HCT116 (cell line): Measurements from ENCODE around the gene PKDCC. TPM values are rescaled to one million over a fixed set of nuclear protein-coding genes. Genes with fewer than 3 reads are reported as not detected.
A peak's percentile ranks its signal among the peaks of the same experiment; 100 is the strongest.

Experiments
- ATAC-seq: fragments of 200-7000 bp; cut with Tn5 transposase; 2 replicates; pipeline ENCODE4 v1.9.1; 2020; ENCODE audit warnings: mild to moderate bottlenecking, moderate library complexity
- BruUV-seq: library from RNA; stranded (reverse); fragments of 400-500 nt; replicated peaks from 2 replicates; lab custom pipeline; 2021; lab: Mats Ljungman, UMichigan
- CTCF ChIA-PET: fragments of 300-600 bp; sonication (Branson Sonifier 250); formaldehyde crosslinking; loops from one replicate; lab custom pipeline; 2021; ENCODE audit warnings: antibody characterized with exemption; lab: Charles Lee
- POLR2A ChIA-PET: fragments of 300-600, 350-600 bp; sonication (Branson Sonifier 250); formaldehyde crosslinking; loops from one replicate; lab custom pipeline; 2021; ENCODE audit warnings: antibody characterized with exemption; lab: Charles Lee
- RAD21 ChIA-PET, 2 experiments: fragments of 300-600 bp; sonication (Branson Sonifier 250); formaldehyde crosslinking; loops; one replicate each; lab custom pipeline; 2023; ENCODE audit warnings: low total read pairs in 2 of 2; ENCODE audit not compliant: uncharacterized antibody in 2 of 2, unreplicated experiment in 2 of 2, low non-redundant PET in 1 of 2; lab: Charles Lee
- DNase-seq: peaks from one replicate; pipeline ENCODE4 v3.0.0-alpha.2; 2010; ENCODE audit warnings: low read depth, low spot score
- H2AFZ ChIP-seq: fragments of 200-600 bp; shearing (Covaris generic), sonication (generic); 2 replicates; pipeline ENCODE4 v1.6.1; 2017; ENCODE audit warnings: low read depth, mixed run types, mixed read lengths, antibody characterized with exemption, low read length; ENCODE audit not compliant: poor library complexity, severe bottlenecking
- H3K27ac ChIP-seq: 2 replicates; pipeline ENCODE4 v1.5.1; 2012; ENCODE audit warnings: low read depth, low read length
- H3K27me3 ChIP-seq: fragments of 200-600 bp; sonication (generic); 2 replicates; pipeline ENCODE4 v1.6.1; 2016; ENCODE audit warnings: mixed run types, low read length, mixed read lengths; ENCODE audit not compliant: insufficient read depth
- H3K36me3 ChIP-seq, 2 experiments: fragments of 200-500 bp in 1 of 2; fragments of 200-600 bp in 1 of 2; sonication (Bioruptor generic) in 1 of 2; sonication (generic) in 1 of 2; 2 replicates each; pipeline versions ENCODE4 v1.5.1 to v1.6.1; 2014 to 2016; ENCODE audit warnings: low read length in 2 of 2, inconsistent platforms in 1 of 2, mixed read lengths in 1 of 2, mixed run types in 1 of 2; ENCODE audit not compliant: insufficient read depth in 2 of 2, control insufficient read depth in 1 of 2
- H3K4me1 ChIP-seq, 2 experiments: fragments of 200-600 bp in 1 of 2; sonication (generic) in 1 of 2; 2 replicates each; pipeline versions ENCODE4 v1.5.1 to v1.6.1; 2012 to 2017; ENCODE audit warnings: low read length in 2 of 2, inconsistent platforms in 1 of 2, mild to moderate bottlenecking in 1 of 2, mixed read lengths in 1 of 2, mixed run types in 1 of 2, moderate library complexity in 1 of 2; ENCODE audit not compliant: insufficient read depth in 2 of 2, control insufficient read depth in 1 of 2
- H3K4me2 ChIP-seq: fragments of 200-600 bp; sonication (generic); 2 replicates; pipeline ENCODE4 v1.6.1; 2017; ENCODE audit warnings: mixed run types, low read length, mixed read lengths
- H3K4me3 ChIP-seq, 2 experiments: fragments of 200-600 bp in 1 of 2; sonication (generic) in 1 of 2; replicated peaks in 1 of 2; 2 replicates each; pipeline ENCODE4 v1.5.1; 2011 to 2016; ENCODE audit warnings: low read length in 2 of 2, control low read depth in 1 of 2, low read depth in 1 of 2, mild to moderate bottlenecking in 1 of 2, mixed read lengths in 1 of 2, mixed run types in 1 of 2
- H3K79me2 ChIP-seq: fragments of 200-600 bp; sonication (generic); 2 replicates; pipeline ENCODE4 v1.6.1; 2017; ENCODE audit warnings: mild to moderate bottlenecking, mixed run types, low read length, moderate library complexity, mixed read lengths; ENCODE audit not compliant: insufficient read depth
- H3K9ac ChIP-seq: fragments of 200-600 bp; sonication (generic); 2 replicates; pipeline ENCODE4 v1.6.1; 2016; ENCODE audit warnings: low read length, mixed read lengths
- H3K9me2 ChIP-seq: fragments of 200-600 bp; sonication (generic), shearing (Covaris generic); 2 replicates; pipeline ENCODE4 v1.6.1; 2017; ENCODE audit warnings: mixed run types, mild to moderate bottlenecking, moderate library complexity; ENCODE audit not compliant: insufficient read depth
- H3K9me3 ChIP-seq, 2 experiments: fragments of 200-500 bp in 1 of 2; fragments of 200-600 bp in 1 of 2; sonication (Bioruptor generic) in 1 of 2; sonication (generic) in 1 of 2; 2 replicates each; pipeline ENCODE4 v1.6.1; 2014 to 2017; ENCODE audit warnings: low read length in 2 of 2, mixed read lengths in 2 of 2, inconsistent platforms in 1 of 2, low read depth in 1 of 2, mild to moderate bottlenecking in 1 of 2, mixed run types in 1 of 2, moderate library complexity in 1 of 2; ENCODE audit not compliant: control insufficient read depth in 1 of 2, insufficient read depth in 1 of 2
- H4K20me1 ChIP-seq: fragments of 200-600 bp; sonication (generic), shearing (Covaris generic); 2 replicates; pipeline ENCODE4 v1.6.1; 2017; ENCODE audit warnings: mixed run types, mild to moderate bottlenecking, moderate library complexity; ENCODE audit not compliant: insufficient read depth
- CBX3 ChIP-seq: IDR thresholded peaks from 2 replicates; pipeline ENCODE4 v1.6.1; 2012; ENCODE audit warnings: low read depth
- CTCF ChIP-seq, 3 experiments: fragments of 200-600 bp in 1 of 3; sonication (generic) in 1 of 3; IDR thresholded peaks in 2 of 3; conservative IDR thresholded peaks in 1 of 3; 2 replicates each; pipeline ENCODE4 v1.5.1; 2012 to 2017; ENCODE audit warnings: low read depth in 2 of 3, low read length in 2 of 3, antibody characterized with exemption in 1 of 3, borderline replicate concordance in 1 of 3, control low read depth in 1 of 3, mild to moderate bottlenecking in 1 of 3, mixed read lengths in 1 of 3, mixed run types in 1 of 3, moderate library complexity in 1 of 3; ENCODE audit not compliant: insufficient read depth in 1 of 3
- JUND ChIP-seq: IDR thresholded peaks from 2 replicates; pipeline ENCODE4 v1.6.1; 2012
- RAD21 ChIP-seq: IDR thresholded peaks from 2 replicates; pipeline ENCODE4 v1.6.1; 2012; ENCODE audit warnings: low read depth, mild to moderate bottlenecking
- REST ChIP-seq: IDR thresholded peaks from 2 replicates; pipeline ENCODE4 v1.6.1; 2012; ENCODE audit warnings: low read depth
- YY1 ChIP-seq: IDR thresholded peaks from 2 replicates; pipeline ENCODE4 v1.6.1; 2011; ENCODE audit warnings: low read length, low read depth, moderate library complexity, mild to moderate bottlenecking; ENCODE audit not compliant: insufficient replicate concordance; ENCODE audit errors: extremely low read depth
- ZBTB33 ChIP-seq: IDR thresholded peaks from 2 replicates; pipeline ENCODE4 v1.6.1; 2011; ENCODE audit warnings: mild to moderate bottlenecking, low read length, moderate library complexity; ENCODE audit not compliant: insufficient replicate concordance; ENCODE audit errors: extremely low read depth
- ZFX ChIP-seq: fragments of 450-650 bp; IDR thresholded peaks from 2 replicates; pipeline ENCODE4 v1.6.1; 2017
- intact Hi-C: fragments of 100-400 bp; cut with micrococcal nuclease; formaldehyde crosslinking; loops from 2 replicates; pipeline ENCODE4 v1.10.0; 2022
- total RNA-seq: library from RNA; stranded (reverse); gene quantifications from one replicate; pipeline ENCODE4 v1.2.1, GENCODE V29; 2021; ENCODE audit not compliant: unreplicated experiment

Gene PKDCC
- total RNA-seq, 1 experiment from 2014 or later: 0.84 TPM

GRCh38 chr2:42087857-42088195 lies 40.0 kb downstream of the PKDCC start (continued):
- TF ChIP-seq ZBTB33 (no peak), JUND (no peak), YY1 (no peak), REST (no peak)
- TF ChIP-seq, all 23 proteins: peak for 0

- no peaks in the 10 kb centered on the region for H3K9me3 ChIP-seq
- ChIA-PET CTCF (interaction anchor here (1.0 to 10.8 kb wide), 4 partner anchors 25 to 239 kb away, joined by 3 to 158 read pairs (median 64); no protein-coding TSS in a partner anchor), POLR2A (no interaction called here), RAD21 (interaction anchor here (0.6 to 1.1 kb wide), 4 partner anchors 217 to 248 kb away, joined by 3 read pairs; no protein-coding TSS in a partner anchor)
- no peak overlapping the region for H2AFZ ChIP-seq
- H4K20me1 ChIP-seq: no peaks in the 10 kb centered on the region
- intact Hi-C loops: no loop called here
- H3K4me1 ChIP-seq: no peaks in the 10 kb centered on the region
- H3K36me3 ChIP-seq: no peaks in the 10 kb centered on the region
- no peak overlapping the region for H3K9ac ChIP-seq
- no peak overlapping the region for H3K4me3 ChIP-seq
- no peak overlapping the region for H3K4me2 ChIP-seq
- H3K79me2 ChIP-seq: no peaks in the 10 kb centered on the region
- ATAC-seq: peak; percentile 90
- no TSS peak for BruUV-seq
- TF ChIP-seq RAD21 (peak; percentile 59), CTCF (IDR thresholded peaks at IDR 0.05 in 2 of 3, conservative IDR thresholded peaks at IDR 0.05 in 1 of 3; ENCODE audit: borderline replicate concordance in 1 of 3, insufficient read depth in 1 of 3, low read depth in 2 of 3, low read length in 2 of 3) (peak; percentile 40 to 77 (median 75); a peak in 5 of 6 replicates), ZFX (no peak), JUND (no peak), CBX3 (no peak)
- peak; percentile 31 for DNase-seq
- no peak overlapping the region for H3K27ac ChIP-seq
- peaks cover 19% of the 10 kb centered on the region; the same call in 1 of the 2 replicates for H3K27me3 ChIP-seq
- H3K9me2 ChIP-seq: no peaks in the 10 kb centered on the region
These were observed 41.6 kb downstream of the PKDCC start for GRCh38 chr2:42089340-42089925.
